ENCODE data around the gene FAM168B.

The FAM168B gene

GRCh38 chr2:131052741-131053263 is 40.5 kb downstream of the FAM168B start:
- no peak overlapping the region for H3K4me3 ChIP-seq (replicated peaks; ENCODE audit: low read depth, low read length)
- TF ChIP-seq, protein P1, sequence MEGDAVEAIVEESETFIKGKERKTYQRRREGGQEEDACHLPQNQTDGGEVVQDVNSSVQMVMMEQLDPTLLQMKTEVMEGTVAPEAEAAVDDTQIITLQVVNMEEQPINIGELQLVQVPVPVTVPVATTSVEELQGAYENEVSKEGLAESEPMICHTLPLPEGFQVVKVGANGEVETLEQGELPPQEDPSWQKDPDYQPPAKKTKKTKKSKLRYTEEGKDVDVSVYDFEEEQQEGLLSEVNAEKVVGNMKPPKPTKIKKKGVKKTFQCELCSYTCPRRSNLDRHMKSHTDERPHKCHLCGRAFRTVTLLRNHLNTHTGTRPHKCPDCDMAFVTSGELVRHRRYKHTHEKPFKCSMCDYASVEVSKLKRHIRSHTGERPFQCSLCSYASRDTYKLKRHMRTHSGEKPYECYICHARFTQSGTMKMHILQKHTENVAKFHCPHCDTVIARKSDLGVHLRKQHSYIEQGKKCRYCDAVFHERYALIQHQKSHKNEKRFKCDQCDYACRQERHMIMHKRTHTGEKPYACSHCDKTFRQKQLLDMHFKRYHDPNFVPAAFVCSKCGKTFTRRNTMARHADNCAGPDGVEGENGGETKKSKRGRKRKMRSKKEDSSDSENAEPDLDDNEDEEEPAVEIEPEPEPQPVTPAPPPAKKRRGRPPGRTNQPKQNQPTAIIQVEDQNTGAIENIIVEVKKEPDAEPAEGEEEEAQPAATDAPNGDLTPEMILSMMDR (IDR thresholded peaks at IDR 0.05; ENCODE audit: low read length, missing control alignments): no peak
- DNase-seq (ENCODE audit: low read depth): no peak

DNA sequence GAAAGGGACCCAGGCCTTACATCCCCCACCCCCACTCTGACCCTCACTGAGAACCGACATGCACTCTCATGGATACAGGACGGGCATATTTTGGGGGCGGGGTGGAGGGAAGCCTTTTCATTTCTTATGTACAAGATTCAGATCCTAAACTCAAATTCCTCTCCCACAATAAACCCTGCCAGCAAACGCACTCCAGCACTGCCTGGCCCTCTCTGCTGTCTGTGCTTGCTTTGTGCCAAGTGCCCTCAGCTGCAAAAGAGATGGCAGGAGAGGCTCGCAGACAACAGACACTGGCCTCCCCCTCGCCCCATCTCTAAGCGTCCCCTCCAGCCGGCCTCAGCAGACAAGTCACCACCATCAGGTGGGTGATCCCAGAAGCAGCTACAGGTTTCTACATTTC is 42.4 kb downstream of the FAM168B start:
- H3K4me3 ChIP-seq (replicated peaks; ENCODE audit: low read depth, low read length): no peak overlapping the region
- DNase-seq (ENCODE audit: low read depth): no peak
- TF ChIP-seq, protein P1 (IDR thresholded peaks at IDR 0.05; ENCODE audit: low read length, missing control alignments): no peak

DNA sequence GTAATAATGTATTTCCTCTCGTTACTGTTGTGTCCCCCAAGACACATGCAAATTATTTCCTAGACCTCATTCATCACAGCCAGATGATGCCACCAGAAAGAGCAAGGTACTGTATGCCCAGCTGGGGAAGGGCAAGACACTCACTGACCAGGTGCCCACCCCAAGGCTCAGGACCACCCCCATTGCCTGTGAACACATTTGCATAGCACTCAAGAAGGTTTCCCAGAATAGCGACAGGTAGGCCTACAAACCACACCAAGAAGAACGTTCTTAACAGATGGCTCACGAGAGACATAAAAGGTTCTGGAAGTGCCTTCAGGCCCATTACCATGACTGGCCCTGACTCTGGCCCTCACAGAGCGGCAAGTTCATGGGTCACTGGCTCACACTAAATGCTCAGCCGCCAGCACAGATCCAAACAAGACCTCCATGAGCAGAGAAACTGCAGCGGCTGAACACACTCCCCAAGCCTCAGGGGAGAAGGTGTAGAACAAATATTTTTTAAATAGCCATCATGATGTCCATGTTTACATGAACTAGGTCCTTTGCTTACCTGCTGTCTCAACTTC is 44.0 kb downstream of the FAM168B start:
- no peak overlapping the region for H3K4me3 ChIP-seq (replicated peaks; ENCODE audit: low read depth, low read length)
- no peak for DNase-seq (ENCODE audit: low read depth)
- TF ChIP-seq, protein P1 (IDR thresholded peaks at IDR 0.05; ENCODE audit: low read length, missing control alignments): no peak

DNA sequence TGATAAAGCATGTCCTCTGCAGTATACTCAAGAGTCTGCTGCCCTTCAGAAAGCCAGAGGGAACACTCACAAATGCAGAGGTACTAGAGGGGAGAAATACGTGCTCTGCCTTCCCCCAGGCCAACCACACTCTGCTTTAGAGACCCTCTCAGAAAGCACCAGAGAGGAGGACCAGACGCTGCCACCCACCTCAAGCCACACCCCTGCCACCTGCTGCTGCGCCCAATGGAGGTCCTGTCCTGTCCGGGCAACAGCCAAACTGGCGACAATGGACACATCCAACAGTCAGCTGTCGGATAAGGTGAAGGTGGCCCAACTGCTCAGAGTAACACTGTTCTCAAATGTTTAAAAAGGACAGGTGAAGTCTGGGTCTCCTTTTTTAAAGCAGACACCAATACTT is 44.6 kb downstream of the FAM168B start:
- no peak for DNase-seq (ENCODE audit: low read depth)
- TF ChIP-seq, protein P1 (IDR thresholded peaks at IDR 0.05; ENCODE audit: low read length, missing control alignments): no peak
- no peak overlapping the region for H3K4me3 ChIP-seq (replicated peaks; ENCODE audit: low read depth, low read length)

DNA sequence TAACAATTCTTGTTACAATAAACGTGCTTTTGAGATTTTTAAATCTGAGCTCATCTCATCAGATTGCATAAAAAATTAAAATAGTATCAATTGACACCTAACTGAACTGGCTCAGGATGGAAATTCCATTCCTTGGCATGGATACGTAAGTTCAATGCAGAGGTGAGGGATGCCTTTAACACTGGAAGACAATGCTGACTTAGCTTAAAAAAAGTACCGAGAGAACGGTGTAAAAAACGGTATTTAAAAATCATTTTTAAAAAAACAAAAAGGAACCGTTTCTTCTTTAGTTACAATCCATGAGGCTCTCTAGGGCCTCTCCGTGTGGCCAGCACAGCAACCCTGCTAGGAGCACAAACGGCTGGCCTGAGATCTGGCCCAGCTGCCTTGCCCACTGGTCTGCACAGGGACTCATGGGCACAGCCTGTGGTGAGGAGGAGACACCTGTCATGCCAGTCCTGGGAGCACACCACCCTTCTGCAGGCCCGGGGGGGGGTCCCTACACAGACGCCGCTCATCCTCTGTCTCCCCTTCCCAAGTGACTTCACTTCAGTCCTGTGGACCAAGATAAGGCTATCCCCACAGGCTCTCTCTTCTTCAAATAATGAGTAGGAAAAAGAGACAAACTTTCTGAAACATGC is 45.2 kb downstream of the FAM168B start:
- no peak for DNase-seq (ENCODE audit: low read depth)
- H3K4me3 ChIP-seq (replicated peaks; ENCODE audit: low read depth, low read length): no peak overlapping the region
- TF ChIP-seq, protein P1 (IDR thresholded peaks at IDR 0.05; ENCODE audit: low read length, missing control alignments): no peak

DNA sequence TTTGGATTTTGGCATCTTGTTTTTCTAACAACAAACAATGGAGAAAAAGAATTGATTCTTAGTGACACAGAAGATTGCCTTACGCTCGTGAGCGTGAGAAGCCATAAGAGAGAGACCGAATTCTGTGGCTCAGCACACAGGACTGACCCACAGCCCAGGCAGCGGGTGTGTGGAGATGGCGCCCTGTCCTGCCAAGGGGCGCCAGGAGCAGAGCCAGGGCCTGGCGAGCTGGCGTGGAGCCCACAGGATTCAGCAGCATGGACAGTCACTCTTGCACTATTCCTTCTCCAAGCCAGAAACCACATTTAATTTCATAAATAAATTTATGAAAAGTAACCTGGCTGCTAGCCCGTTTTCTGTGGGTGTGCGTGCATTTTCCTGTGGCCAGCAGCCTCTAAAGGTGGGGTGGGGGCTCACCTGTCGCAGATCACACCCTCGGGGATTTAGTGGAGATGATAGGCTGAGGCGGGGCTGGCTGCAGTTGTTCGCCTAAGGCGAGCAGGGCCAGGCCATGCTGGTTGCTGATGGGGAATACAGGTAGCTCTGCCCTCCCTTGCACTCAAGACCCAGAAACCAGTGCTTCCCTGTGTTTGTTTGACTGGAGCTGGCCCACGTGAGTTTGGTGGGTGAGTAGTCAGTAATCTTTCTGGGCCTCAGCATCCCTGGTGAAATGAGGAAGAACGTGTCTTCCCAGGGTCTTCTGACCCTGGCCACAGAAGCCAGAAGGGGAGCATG is 46.2 kb downstream of the FAM168B start:
- TF ChIP-seq, protein P1 (IDR thresholded peaks at IDR 0.05; ENCODE audit: low read length, missing control alignments): no peak
- no peak for DNase-seq (ENCODE audit: low read depth)

More for the DNA sequence above, 46.2 kb downstream of the FAM168B start:
- no peak overlapping the region for H3K4me3 ChIP-seq (replicated peaks; ENCODE audit: low read depth, low read length)
